Brain pericyte (primary cell): ENCODE data around the gene LAMB2.

Experiments
- DNase-seq: peaks from one replicate; pipeline ENCODE4 v3.0.0-alpha.2; 2012; ENCODE audit warnings: low read depth, low spot score

Gene LAMB2

GRCh38 chr3:49121132-49121736 lies 11.6 kb downstream of the LAMB2 start:
- DNase-seq = no peak

- peak; percentile 71 for DNase-seq
These were observed 12.3 kb downstream of the LAMB2 start, which contains the start of gene USP19 for GRCh38 chr3:49120438-49121131. Gene USP19, minus strand, starts transcription at chr3:49120823. Its CDS starts 1,678 bp downstream, at chr3:49119145.

- no peak for DNase-seq
These were observed 12.8 kb downstream of the LAMB2 start for GRCh38 chr3:49120096-49120437.

DNA sequence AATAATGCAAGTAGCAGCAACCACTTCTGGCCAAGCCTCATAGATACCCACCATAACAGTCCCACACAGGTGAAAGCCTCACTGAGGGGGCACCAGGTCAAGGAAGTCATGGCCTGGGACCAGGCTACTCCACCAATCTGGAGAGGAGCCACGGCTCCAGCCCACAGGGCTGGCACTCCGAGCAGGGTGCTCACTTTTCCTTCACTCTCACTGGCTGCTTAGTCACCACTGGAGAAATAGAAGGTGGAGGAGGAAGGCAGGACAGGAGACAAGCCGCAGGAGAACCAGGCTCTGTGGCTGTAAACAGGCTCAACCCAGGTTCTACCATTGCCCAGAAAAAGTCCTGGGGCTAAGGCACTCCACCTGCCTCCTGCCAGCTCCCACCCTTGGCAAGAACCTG lies 13.4 kb downstream of the LAMB2 start:
- no peak for DNase-seq

- DNase-seq = no peak
These were observed 13.8 kb downstream of the LAMB2 start for GRCh38 chr3:49119036-49119435.

- DNase-seq = no peak
These were observed 20.6 kb downstream of the LAMB2 start for GRCh38 chr3:49112262-49112661.

DNA sequence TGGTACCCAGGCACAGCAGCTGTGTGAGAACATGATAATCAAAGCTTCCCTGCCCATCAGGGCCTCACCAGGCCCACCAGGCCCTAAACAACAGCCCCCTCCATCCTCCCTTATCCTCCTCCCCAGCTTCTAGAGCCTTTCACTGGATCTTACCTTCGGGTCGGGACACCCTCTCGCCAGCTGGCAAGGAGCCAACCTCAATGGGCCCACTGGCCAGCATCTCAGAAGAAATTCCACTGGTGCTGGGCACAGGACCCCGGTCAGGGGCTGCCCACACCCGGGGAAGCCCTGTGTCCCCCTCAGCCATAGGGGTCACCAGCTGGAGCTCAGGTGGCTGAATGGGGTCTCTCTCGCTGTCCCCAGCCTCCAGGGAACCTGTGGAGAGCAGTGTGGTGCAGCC lies 21.5 kb downstream of the LAMB2 start:
- DNase-seq = no peak

DNA sequence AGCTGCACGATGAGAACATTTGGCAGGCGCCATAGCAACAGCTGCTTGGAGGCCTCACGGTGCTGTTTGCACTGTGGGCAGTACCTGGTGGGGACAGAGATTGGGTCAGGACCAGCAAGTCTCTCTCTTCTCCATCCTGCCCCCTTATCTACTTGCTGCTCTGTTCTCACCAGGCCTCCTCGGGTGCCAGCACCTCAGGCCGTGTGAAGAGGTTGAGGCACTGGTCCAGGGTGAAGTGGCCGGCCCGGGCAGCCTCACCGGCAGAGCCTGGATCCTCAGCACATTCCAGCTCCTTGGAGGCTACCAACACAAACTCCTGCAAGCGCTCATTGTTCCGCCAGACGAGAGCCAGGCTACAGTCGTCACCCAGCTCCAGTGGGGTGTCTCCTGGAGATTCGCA lies 22.1 kb downstream of the LAMB2 start:
- no peak for DNase-seq

DNA sequence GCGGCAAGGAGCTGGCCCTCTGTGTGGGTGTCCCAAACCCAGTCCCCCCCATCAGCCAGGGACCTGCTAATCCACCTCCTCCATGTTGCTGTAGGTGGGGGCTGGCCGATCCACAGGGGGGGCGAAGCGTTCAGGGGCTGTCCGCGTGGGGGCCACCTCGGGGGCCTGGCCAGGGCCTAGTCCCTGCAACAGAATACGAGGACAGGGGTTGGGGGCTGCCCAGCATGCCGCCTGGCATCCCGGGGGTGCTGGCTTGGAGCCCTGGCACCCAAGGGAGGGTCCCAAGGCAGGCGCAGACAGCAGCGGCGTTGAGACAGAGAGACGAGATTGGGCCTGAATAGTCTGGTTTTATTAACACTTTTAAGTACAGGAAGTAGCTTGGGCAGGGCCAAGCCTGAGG lies 24.5 kb downstream of the LAMB2 start:
- no peak for DNase-seq

- DNase-seq = peak; percentile 70
These were observed 28.2 kb downstream of the LAMB2 start, which contains the start of gene QARS1 for GRCh38 chr3:49104427-49105291. Gene QARS1, minus strand, starts transcription at chr3:49104757. Its CDS starts 24 bp downstream, at chr3:49104733.

DNA sequence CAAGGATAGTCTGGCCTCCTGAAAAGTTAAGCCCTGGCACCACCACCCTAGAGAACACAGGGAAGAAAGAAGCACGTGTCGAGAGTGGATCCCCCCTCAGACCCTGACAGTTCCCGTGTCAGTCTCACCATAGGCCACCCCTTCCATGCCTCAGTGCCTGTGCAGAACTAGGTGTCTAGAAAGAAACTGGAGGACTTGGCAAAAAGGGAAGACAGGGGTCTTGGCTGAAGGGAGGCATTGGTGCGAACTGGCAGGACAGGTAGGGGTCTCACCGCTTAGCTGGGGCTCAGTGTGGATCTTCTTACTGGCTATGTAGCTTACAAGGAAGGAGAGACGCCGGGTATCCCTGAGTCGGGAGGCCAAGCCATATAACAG lies 28.8 kb downstream of the LAMB2 start:
- DNase-seq = no peak

GRCh38 chr3:49100046-49100615 lies 32.7 kb downstream of the LAMB2 start:
- DNase-seq = no peak

- DNase-seq = no peak
These were observed 33.8 kb downstream of the LAMB2 start for GRCh38 chr3:49098910-49099630.

- DNase-seq = no peak
These were observed 34.4 kb downstream of the LAMB2 start for GRCh38 chr3:49098429-49098828.

DNA sequence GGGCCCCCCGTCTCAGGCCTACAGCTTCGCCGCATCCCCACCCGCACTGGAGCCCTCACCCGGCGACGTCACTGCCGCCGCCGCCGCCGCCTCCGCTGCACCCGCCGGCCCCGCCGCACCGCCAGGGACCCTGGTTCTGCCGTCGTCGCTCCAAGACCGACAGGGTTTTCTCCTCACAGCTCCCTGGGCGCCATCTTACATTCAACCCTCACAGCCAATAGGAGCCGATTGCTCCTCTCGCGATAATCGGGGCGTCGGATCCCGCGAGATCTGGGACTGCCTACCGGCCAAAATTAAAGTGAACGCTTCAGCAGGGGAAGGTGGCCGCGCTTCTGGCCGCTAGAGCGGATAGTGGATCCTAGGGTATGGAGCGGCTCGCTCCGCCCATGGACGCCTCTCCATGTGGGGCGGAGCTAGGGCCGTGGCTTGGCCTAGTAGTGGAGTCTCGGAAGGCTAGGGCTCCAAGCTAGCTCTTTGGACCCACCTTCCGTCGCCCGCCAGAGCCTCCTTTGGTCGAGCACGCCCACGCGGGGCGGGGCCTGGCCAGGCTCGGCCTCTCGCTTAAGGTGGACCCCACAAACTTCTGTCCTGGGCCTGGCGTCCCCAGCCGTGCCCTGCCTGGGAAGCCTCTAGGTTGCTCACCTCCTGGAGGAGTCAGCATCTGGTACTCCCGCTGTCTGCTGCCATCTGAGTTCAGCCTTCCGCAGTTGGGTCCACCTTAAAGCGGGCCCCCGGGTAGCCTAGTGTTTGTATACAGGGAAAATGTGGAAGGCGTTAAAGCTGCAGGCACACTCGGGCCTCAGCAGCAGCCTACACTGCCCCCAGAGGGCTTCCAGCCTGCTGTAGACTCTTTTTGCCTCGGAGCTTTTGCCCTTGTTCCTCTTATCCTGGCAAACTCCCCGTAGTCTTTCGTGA lies 38.7 kb downstream of the LAMB2 start, which contains the start of gene QRICH1:
Gene QRICH1 (minus strand): TSS at position 219 of the 915 bp plus-strand sequence. CDS start 17,054 bp downstream, outside the sequence.
- peak; percentile 95 for DNase-seq

- peak; percentile 43 for DNase-seq
These were observed 39.7 kb downstream of the LAMB2 start for GRCh38 chr3:49092938-49093852.

DNA sequence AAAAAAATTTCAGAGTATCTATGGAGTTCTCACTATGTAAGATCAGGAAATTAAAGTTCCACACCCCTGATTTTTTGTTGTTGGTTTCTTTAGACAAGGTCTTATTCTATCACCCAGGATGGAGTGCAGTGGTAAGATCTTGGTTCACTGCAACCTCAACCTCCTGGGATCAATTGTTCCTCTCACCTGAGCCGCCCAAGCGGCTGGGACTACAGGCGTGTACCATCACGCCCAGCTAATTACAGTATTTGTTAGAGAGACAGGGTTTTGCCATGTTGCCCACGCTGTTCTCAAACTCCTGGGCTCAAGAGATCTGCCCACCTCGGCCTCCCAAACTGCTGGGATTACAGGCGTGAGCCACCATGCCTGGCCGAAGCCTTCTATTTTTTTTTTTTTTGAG lies 51.4 kb downstream of the LAMB2 start:
- DNase-seq = no peak

GRCh38 chr3:49079270-49079669 lies 53.6 kb downstream of the LAMB2 start:
- no peak for DNase-seq

GRCh38 chr3:49076646-49077045 lies 56.2 kb downstream of the LAMB2 start:
- DNase-seq = no peak
